Urinary bladder (tissue), 4 donors: ENCODE measurements around the gene TPRG1L. TPM values are rescaled to one million over a fixed set of nuclear protein-coding genes. Genes with fewer than 3 reads are reported as not detected.
"Not testable (repeated sequence)": the region's sequence is repeated elsewhere in the genome, so short reads cannot be mapped to it uniquely, and the experiment has no call there.

ENCODE experiments used
- DNase-seq: peaks from one replicate; pipeline ENCODE4 v3.0.0-alpha.2; 2015; ENCODE audit errors: extremely low spot score
- H3K27ac ChIP-seq: one replicate; pipeline ENCODE4 v1.5.1; 2013; ENCODE audit warnings: low read depth, mild to moderate bottlenecking, moderate library complexity
- H3K36me3 ChIP-seq: one replicate; pipeline ENCODE4 v1.6.1; 2013; ENCODE audit warnings: mild to moderate bottlenecking, moderate library complexity; ENCODE audit not compliant: insufficient read depth
- H3K4me1 ChIP-seq: one replicate; pipeline ENCODE4 v1.6.1; 2013; ENCODE audit warnings: mild to moderate bottlenecking, moderate library complexity; ENCODE audit not compliant: insufficient read depth
- H3K4me3 ChIP-seq: one replicate; pipeline ENCODE4 v1.5.1; 2013; ENCODE audit warnings: low read depth, low read length
- WGBS: extraction: QIAGEN DNeasy Blood & Tissue Kit; methylation state at CpG from one replicate; pipeline ENCODE4 v1.1.7; 2013; 5-methylcytosine and 5-hydroxymethylcytosine counted together
- polyA plus RNA-seq: library from polyadenylated mRNA; stranded (reverse); fragments of 200-250 nt; gene quantifications from one replicate; pipeline ENCODE4 v1.2.3, GENCODE V29; 2013
- total RNA-seq: library from RNA; depleted of rRNA; stranded (reverse); fragments of >200 nt; gene quantifications from one replicate; pipeline ENCODE4 v1.2.3, GENCODE V29; 2014
- donor health status: healthy with polysubstance abuse.
- donor health status: healthy.

The TPRG1L gene
- 22.9 TPM for total RNA-seq
- polyA plus RNA-seq, result 60.8 TPM

DNA sequence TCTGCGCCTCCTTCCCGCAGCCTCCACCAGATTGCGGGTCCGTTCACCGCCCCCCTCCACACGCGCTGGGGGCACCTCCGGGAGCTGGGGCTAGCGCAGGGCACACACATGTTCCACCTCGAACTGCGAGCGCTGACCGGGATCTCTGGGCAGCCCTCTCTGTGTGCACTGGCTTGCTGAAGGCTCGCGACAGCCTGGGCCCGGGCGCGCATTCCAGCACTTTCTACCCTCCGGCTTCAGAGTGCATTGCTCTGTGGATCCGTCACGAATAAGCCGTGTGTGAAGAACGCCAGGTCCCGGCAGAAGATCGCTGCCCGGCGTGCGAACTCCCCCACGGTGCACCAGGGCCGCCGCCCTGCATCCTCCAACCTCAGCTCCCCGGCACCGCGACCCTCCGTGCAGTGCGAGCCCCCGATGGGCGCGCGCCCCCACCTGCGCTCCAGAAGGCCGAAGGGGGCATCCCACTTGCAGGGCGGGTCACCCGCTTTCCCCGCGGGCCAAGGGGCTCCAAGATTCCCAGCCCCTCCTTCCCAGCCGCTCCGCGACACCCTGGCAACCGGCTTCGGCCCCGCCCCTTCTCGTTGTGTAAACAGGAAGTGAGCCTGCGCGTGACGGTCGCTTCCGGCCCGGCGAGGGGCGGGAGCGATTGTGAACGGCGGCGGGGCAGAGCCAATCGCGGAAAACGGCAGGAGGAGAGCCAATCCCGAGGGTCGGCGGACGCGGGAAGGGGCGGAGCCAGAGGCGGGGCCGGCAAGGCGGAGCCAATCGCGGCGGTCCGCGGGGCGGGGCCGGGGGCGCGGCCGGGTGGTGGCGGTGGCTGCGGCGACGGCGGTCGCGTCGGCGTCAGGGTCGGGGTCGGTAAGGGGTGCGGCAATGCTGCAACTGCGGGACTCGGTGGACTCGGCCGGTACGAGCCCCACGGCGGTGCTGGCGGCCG, at the start of gene TPRG1L:
TPRG1L (plus strand) TSS at position 816 of the 937 bp plus-strand sequence; CDS start at position 874, 58 bp downstream.
- Histone ChIP-seq H3K4me1 (no peaks in the 10 kb centered on the region), H3K4me3 (peak within 1 kb of the TSS; percentile 94), H3K27ac (peak within 1 kb of the TSS; percentile 65), H3K36me3 (peaks cover 2% of the 10 kb centered on the region)
- WGBS, result under 1% methylated on average over 108 of the region's 108 CpGs
- peak; percentile 92 for DNase-seq

DNA sequence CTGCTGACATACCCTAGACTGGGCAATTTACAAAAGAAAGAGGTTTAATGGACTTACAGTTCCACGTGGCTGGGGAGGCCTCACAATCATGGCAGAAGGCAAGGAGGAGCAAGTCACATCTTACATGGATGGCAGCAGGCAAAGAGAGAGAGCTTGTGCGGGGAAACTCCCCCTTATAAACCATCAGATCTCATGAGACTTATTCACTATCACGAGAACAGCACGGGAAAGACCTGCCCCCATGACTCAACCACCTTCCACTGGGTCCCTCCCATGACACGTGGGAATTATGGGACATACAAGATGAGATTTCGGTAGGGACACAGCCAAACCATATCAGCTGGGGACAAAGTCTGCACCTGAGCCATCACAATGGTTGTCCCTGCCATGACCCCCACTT, 49.3 kb upstream of the TPRG1L start:
- 81% methylated on average over 6 of the region's 6 CpGs for WGBS
- not testable (repeated sequence) for H3K27ac ChIP-seq, DNase-seq, H3K36me3 ChIP-seq, H3K4me3 ChIP-seq, H3K4me1 ChIP-seq

GRCh38 chr1:3575993-3576392, 48.8 kb upstream of the TPRG1L start:
- H3K27ac ChIP-seq, result no peak overlapping the region
- no peak overlapping the region for H3K4me3 ChIP-seq
- no peaks in the 10 kb centered on the region for H3K36me3 ChIP-seq
- no peak for DNase-seq
- H3K4me1 ChIP-seq, result no peaks in the 10 kb centered on the region
- 93% methylated on average over 15 of the region's 15 CpGs for WGBS

- no peaks in the 10 kb centered on the region for H3K4me1 ChIP-seq
- 33% methylated on average over 7 of the region's 7 CpGs for WGBS
- no peaks in the 10 kb centered on the region for H3K36me3 ChIP-seq
- no peak overlapping the region for H3K4me3 ChIP-seq
- no peak overlapping the region for H3K27ac ChIP-seq
- no peak for DNase-seq
Observed at GRCh38 chr1:3577300-3577699, 47.5 kb upstream of the TPRG1L start.

GRCh38 chr1:3577711-3578432, 46.9 kb upstream of the TPRG1L start:
- DNase-seq, result no peak
- no peak overlapping the region for H3K4me3 ChIP-seq
- no peaks in the 10 kb centered on the region for H3K36me3 ChIP-seq
- 80% methylated on average over 27 of the region's 27 CpGs for WGBS
- H3K27ac ChIP-seq, result no peak overlapping the region
- H3K4me1 ChIP-seq, result no peaks in the 10 kb centered on the region

DNA sequence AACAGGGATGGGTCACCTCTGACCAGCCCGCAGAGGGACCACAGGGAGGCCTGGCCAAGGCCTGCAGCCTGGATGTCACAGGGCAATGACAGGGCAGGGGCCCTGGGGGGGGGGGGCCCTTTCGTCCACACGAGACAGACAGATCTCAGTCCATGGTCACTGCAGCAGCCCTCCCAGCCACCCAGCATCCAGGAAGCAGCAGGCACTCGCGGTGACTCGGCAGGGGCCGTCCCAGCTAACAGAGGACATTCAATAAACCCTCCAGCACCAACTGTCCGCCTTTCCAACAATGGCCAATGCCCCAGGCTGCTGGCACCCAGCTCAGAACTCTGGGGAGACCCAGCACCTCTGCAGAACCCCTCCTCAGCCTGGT, 46.4 kb upstream of the TPRG1L start:
- no peak for DNase-seq
- Histone ChIP-seq H3K4me1 (no peaks in the 10 kb centered on the region), H3K27ac (no peak overlapping the region), H3K4me3 (no peak overlapping the region), H3K36me3 (no peaks in the 10 kb centered on the region)
- 88% methylated on average over 8 of the region's 8 CpGs for WGBS

- no peak overlapping the region for H3K4me3 ChIP-seq
- WGBS, result 90% methylated on average over 19 of the region's 19 CpGs
- H3K36me3 ChIP-seq, result no peaks in the 10 kb centered on the region
- H3K4me1 ChIP-seq, result no peaks in the 10 kb centered on the region
- no peak overlapping the region for H3K27ac ChIP-seq
- DNase-seq, result no peak
Observed at GRCh38 chr1:3578906-3579305, 45.9 kb upstream of the TPRG1L start.

- DNase-seq, result no peak
- WGBS, result 89% methylated on average over 16 of the region's 16 CpGs
- Histone ChIP-seq H3K27ac (no peak overlapping the region), H3K4me3 (no peak overlapping the region), H3K4me1 (no peaks in the 10 kb centered on the region), H3K36me3 (no peaks in the 10 kb centered on the region)
Observed at GRCh38 chr1:3579626-3580025, 45.2 kb upstream of the TPRG1L start.

GRCh38 chr1:3580231-3580630, 44.6 kb upstream of the TPRG1L start:
- Histone ChIP-seq H3K36me3 (no peaks in the 10 kb centered on the region), H3K4me1 (no peaks in the 10 kb centered on the region), H3K27ac (no peak overlapping the region), H3K4me3 (no peak overlapping the region)
- no peak for DNase-seq
- 80% methylated on average over 9 of the region's 9 CpGs for WGBS

DNA sequence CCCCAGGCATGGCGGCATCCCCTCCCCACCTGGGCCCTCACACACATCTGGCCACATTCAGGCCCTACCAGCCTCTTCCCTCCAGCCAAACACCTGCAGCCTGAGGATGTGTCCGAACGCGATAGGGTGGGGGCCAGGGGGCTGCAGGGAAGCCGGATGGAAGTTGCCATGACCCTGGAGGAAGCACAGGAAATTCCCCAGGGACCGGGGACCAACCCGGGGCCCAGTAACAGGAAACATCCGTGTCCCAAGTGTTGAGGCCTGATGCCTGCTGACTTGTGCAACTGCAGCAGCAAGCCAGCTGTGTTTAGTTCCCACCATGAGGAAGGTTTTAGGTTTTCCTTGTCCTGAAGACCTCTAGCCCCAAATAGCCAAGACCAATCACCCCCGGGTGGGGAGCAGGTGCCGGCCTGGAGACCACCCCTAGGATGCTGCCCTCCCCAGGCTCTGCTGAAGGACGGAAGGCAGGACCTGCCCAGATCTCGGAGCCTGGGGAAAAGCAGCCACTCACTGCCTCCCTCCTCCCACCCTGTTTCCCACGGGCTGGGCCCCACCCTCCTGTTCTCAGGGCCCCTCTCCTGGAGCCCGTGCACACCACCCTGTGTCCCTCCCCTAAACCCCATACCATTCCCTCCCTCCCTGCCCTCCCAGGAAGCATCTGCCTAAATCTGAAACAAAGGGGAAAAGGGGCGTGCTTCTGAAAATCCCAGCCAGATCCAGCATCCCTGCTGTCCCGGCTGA, 43.3 kb upstream of the TPRG1L start:
- 62% methylated on average over 16 of the region's 16 CpGs for WGBS
- Histone ChIP-seq H3K27ac (no peak overlapping the region), H3K36me3 (no peaks in the 10 kb centered on the region), H3K4me3 (no peak overlapping the region), H3K4me1 (no peaks in the 10 kb centered on the region)
- no peak for DNase-seq

- not testable (repeated sequence) for H3K4me3 ChIP-seq, DNase-seq, H3K36me3 ChIP-seq, H3K27ac ChIP-seq, H3K4me1 ChIP-seq
- 86% methylated on average over 21 of the region's 21 CpGs for WGBS
Observed at GRCh38 chr1:3583751-3584150, 41.1 kb upstream of the TPRG1L start.

GRCh38 chr1:3584915-3585314, 39.9 kb upstream of the TPRG1L start:
- no peaks in the 10 kb centered on the region for H3K36me3 ChIP-seq
- no peak for DNase-seq
- no peak overlapping the region for H3K4me3 ChIP-seq
- WGBS, result 92% methylated on average over 7 of the region's 7 CpGs
- H3K4me1 ChIP-seq, result no peaks in the 10 kb centered on the region
- H3K27ac ChIP-seq, result no peak overlapping the region

- H3K4me3 ChIP-seq, H3K27ac ChIP-seq, H3K36me3 ChIP-seq, DNase-seq, H3K4me1 ChIP-seq: not testable (repeated sequence)
- 72% methylated on average over 6 of the region's 6 CpGs for WGBS
Observed at GRCh38 chr1:3585353-3585868, 39.4 kb upstream of the TPRG1L start.
